ENCODE data around the gene CX3CL1. TPM values are rescaled to one million over a fixed set of nuclear protein-coding genes. Genes with fewer than 3 reads are reported as not detected.

Gene CX3CL1
- total RNA-seq, 1 experiment from 2014 or later, result 1.0 TPM

- no peak for DNase-seq (ENCODE audit: low read depth)
Measured at GRCh38 chr16:57405097-57405496, 32.8 kb downstream of the CX3CL1 start.

DNA sequence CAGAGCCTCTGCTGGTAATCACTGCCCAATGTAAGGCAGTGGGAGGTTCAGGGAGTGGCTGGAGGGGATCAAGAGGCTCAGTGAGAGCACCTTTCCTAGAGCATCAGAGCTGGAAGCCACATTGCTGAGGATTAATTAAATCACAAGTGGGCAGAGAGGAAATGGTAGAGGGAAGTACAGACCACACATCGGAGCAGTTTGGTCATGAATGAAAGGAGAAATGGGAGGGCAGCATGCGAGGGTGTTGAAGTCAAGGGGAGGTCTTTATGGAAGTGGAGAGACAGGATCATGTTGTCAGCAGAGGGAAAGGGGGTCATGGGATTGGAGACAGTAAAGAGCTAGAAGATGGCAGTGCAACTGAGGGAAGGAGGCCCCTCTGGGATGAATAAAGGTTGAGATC, 34.6 kb downstream of the CX3CL1 start:
- DNase-seq (ENCODE audit: low read depth), result no peak

DNA sequence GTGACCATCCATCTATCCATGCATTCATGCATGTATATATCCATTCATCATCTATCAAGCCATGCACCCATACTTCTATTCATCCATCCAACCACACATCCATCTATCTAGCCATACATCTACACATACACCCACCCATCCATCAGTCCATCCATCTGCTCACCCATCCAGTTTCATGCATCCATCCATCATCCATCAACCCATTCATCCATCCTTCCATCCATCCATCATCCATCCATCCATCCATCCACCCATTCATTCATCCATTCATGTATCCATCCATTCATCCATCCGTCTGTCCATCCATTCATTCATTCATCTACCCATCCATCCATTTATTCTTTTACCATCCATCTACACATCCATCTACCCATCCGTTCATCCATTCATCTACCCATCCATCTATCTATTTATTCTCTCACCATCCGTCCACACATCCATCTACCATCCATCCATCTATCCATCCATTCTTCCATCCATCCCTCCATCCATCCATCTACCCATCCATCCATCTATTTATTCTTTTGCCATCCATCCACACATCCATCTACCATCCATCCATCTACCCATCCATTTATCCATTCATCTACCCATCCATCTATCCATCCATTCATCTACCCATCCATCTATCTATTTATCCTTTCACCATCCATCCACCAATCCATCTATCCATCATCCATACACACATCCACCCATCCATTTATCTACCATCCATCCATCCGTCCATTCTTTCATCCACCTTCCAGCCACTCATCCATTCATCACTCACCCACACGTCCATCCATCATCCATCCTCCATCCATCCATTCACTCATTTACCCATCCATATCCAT, 35.4 kb downstream of the CX3CL1 start:
- no peak for DNase-seq (ENCODE audit: low read depth)

DNA sequence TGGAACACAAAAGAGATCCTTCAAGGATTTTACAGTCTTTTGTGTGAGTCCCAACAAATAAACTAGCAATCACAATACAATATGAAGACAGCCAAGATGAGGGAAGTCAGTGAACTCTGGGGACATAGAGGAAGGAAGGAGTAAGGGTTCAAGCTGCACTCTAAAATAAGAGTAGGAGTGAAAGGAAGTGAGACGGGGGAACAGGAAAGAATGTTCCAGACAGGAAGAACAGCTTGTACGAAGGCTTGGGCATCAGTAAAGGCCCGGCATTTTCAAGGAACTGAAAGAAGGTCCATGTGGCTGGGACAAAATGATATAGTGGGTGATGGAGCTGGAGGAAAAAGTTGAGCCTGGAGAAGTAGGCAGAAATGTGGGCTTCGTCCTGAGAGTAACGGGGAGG, 36.8 kb downstream of the CX3CL1 start:
- no peak for DNase-seq (ENCODE audit: low read depth)

DNA sequence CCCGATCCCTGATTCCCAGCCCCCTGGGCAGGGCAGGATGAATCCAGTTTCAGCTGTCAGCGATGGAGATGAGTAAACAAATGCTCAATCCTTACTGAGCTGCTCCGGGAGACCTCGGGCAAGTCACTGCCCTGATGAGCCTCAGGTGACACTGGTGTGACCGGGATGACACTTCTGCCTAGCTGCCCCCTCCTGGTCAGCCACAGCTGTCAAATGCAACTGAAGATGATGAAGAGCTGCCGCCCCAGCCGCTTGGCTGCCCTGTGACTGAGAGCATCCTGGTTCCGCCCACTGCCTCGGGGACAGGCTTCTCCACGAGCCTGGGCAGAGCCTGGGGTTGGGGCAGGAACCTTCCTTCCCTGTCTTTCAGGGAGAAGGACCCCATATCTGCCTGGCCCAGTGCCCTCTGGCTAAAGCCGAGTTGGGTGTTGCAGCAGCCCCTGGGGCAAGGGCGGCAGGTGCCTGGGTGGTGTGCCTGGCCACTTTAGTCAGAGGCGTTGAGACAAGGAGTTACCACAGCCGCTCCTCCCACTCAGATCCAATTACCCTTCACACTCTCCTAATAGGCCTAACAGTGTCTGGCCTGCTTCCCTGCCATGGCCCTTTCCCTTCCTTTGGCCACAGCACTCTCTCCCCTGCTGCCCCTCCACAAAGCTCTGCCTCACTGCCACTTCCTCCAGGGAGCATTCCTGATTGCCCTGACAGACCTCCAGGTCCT, 37.7 kb downstream of the CX3CL1 start:
- no peak for DNase-seq (ENCODE audit: low read depth)

GRCh38 chr16:57411362-57411976, 39.2 kb downstream of the CX3CL1 start:
- no peak for DNase-seq (ENCODE audit: low read depth)

DNA sequence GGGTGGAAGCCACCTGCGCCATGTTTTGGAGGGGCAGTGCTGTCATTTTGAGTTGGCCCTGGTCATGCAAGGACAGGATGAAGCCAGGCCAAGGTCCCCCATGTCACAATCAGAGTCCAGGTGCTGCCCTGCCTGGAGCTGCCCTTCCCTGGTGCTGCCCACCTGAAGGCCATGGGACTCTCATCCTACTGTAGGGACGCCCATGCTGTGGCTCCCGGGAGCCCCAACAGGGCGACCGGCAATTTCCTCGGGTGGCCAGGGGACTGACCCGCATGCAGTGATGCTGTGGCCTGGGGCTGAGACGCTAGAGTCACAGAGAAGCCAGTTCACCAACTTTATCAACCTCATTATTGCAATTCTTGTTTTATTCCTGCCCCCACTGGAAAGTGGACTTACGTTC, 40.3 kb downstream of the CX3CL1 start:
- DNase-seq (ENCODE audit: low read depth), result no peak

- no peak for DNase-seq (ENCODE audit: low read depth)
Measured at GRCh38 chr16:57413301-57413730, 41.0 kb downstream of the CX3CL1 start.

GRCh38 chr16:57413733-57414132, 41.4 kb downstream of the CX3CL1 start:
- no peak for DNase-seq (ENCODE audit: low read depth)

DNA sequence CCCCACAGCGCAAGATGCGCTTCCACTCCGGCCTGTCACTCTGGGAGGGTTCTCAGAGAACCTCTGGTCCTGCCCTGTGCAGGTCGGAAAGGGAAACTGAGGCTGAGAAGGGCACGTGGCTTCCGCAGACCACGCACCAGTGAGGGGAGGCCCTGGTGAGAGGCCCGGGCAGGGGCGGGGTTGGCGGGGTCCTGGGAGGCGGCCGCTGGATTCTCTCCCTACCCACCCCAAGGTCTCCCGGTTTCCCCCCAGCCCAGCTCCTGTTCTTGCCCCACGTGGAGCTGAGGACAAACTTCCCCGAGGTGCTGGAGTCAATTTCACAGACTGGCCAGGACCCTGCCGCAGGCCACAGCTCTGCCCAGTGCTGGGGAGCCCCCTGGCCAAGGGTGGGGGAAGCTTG, 43.8 kb downstream of the CX3CL1 start:
- DNase-seq (ENCODE audit: low read depth), result no peak

- no peak for DNase-seq (ENCODE audit: low read depth)
Measured at GRCh38 chr16:57419506-57419905, 47.2 kb downstream of the CX3CL1 start.

DNA sequence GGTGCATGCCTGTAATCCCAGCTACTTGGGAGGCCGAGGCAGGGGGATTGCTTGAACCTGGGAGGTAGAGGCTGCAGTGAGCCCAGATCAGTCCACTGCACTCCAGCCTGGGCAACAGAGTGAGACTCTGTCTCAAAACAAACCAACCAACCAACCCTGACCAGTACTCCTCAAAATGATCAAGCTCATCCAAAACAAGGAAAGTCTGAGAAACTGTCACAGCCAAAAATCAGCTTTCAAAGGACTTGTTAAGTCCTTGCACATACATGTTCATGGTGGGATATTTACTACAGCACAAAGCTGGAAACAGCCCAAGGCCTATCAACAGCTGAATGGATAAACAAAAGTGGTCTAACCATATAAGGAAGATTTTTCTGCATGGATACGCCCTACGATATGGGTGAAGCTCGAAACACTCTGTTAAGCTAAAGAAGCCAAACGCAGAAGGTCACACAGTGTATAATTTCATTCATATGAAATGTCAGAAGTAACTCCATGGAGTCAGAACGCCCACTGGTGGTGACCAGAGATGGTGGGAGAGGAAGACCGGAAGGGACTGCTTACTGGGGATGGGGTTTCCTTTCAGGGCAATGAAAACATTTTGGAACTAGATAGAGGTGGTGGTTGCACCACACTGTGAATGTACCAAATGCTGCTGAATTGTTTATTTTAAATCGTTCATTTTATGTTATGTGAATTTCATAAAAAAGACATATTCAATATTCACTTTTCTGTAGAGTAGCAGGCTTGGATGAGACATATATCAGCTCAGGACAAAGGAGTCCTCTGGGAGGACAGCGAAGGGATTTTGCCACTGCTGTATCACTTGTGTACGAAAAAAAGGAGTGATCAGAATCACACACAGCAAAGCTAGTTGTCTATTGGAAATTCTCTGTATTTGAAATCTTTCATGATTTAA, 50.0 kb downstream of the CX3CL1 start:
- peak; percentile 71 for DNase-seq (ENCODE audit: low read depth)

DNA sequence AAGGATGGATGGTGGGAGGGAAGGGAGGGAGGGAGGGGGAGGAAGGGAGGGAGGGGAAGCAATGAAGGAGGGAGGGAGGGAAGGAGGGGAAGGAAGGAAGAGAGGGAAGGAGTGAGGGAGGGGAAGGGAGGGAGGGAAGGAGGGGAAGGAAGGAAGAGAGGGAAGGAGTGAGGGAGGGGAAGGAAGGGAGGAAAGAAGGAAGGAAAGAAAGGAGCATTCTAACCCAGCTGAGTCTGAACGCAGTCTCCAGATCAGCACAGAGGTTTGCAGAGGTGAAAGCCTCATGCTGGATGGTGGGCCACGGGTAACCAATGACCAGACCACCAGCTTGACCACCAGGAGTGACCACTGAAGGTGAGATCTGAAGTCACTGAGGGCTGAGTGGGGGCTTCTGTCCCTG, 50.9 kb downstream of the CX3CL1 start:
- DNase-seq (ENCODE audit: low read depth), result no peak

DNA sequence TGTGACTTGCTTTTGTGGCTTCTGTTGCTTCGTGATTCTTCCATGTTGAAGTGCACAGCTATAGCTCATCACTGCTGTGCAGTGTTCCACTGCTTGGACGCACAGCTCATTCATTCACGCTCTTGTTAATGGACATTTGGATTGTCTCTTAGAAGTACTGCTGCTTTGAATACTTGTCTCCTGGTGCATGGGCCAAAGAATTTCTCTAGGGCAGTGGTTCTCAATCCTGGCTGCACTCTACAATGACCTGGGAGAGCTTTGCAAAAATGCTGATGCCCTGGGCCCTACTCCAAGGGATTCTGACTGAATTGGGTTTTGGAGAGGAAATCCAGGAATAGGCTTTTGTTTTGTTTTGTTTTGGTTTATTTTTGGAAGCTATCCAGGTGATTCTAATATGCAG, 52.3 kb downstream of the CX3CL1 start:
- no peak for DNase-seq (ENCODE audit: low read depth)

GRCh38 chr16:57426356-57426755, 54.1 kb downstream of the CX3CL1 start:
- no peak for DNase-seq (ENCODE audit: low read depth)

GRCh38 chr16:57427307-57427706, 55.0 kb downstream of the CX3CL1 start:
- no peak for DNase-seq (ENCODE audit: low read depth)

- DNase-seq (ENCODE audit: low read depth), result no peak
Measured at GRCh38 chr16:57427824-57428223, 55.5 kb downstream of the CX3CL1 start.

- no peak for DNase-seq (ENCODE audit: low read depth)
Measured at GRCh38 chr16:57430955-57431354, 58.7 kb downstream of the CX3CL1 start.

GRCh38 chr16:57432505-57432904, 60.2 kb downstream of the CX3CL1 start:
- DNase-seq (ENCODE audit: low read depth), result no peak

GRCh38 chr16:57432989-57433388, 60.7 kb downstream of the CX3CL1 start:
- DNase-seq (ENCODE audit: low read depth), result no peak

DNA sequence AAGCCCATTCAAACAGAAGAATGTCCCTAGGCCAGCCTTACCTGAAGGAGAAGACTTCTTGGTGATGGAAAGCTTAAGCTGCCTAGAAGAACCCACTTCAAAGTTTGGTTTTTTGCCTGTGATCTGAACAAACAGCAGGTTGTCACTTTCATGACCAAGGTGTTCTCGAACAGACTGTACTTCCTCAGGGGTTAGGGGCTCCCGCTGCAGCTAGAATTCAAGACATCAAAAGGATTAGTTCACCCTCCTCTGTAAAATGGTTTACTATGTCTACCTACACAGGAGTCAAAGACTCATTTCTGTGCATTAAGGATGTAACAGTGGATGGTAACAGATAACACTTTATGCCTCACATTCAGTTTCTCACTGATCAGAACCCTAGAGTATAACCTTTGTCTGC, 61.7 kb downstream of the CX3CL1 start:
- DNase-seq (ENCODE audit: low read depth), result no peak

Measured in M059J (cell line).